ENCODE results near the gene CBLL2.
"Not testable (repeated sequence)": the region's sequence is repeated elsewhere in the genome, so short reads cannot be mapped to it uniquely, and the experiment has no call there.

Gene CBLL2, protein sequence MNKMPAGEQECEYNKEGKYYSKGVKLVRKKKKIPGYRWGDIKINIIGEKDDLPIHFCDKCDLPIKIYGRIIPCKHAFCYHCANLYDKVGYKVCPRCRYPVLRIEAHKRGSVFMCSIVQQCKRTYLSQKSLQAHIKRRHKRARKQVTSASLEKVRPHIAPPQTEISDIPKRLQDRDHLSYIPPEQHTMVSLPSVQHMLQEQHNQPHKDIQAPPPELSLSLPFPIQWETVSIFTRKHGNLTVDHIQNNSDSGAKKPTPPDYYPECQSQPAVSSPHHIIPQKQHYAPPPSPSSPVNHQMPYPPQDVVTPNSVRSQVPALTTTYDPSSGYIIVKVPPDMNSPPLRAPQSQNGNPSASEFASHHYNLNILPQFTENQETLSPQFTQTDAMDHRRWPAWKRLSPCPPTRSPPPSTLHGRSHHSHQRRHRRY

DNA sequence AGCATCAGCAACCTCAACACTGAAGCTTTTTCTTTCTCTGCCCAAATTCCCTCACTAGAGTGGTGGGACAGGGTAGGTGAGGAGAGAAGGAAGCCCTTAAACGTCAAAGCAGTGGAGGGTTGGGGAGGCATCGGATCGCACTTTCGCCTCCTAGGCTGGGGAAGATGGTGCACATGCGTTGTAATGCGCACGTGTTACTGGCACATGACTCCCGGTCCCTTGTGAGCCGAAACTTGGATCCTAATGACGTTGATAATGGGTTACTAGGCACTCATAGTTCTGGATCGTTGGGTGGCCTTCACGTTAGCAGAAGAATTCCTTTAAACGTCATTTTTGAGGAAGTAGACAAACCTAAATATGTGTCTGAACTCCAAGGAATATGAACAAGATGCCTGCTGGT lies at the start of gene CBLL2:
CBLL2 (plus strand) TSS at position 301 of the 400 bp plus-strand sequence; CDS start at position 380, 79 bp downstream.
- DNase-seq = no peak

DNA sequence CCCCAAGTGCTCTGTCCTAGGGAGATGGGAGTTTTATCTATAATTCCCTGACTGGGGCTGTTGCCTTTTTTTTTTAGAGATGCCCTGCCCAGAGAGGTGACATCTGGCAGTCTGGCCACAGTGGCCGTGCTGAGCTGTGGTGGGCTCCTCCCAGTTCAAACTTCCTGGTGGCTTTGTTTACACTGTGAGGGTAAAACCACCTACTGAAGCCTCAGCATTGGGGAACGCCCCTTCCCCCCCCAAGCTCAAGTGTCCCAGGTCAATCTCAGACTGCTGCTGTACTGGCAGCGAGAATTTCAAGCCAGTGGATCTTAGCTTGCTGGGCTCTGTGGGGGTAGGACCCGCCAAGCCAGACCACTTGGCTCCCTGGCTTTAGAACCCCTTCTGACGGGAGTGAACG lies 38.3 kb upstream of the CBLL2 start:
- DNase-seq = no peak

DNA sequence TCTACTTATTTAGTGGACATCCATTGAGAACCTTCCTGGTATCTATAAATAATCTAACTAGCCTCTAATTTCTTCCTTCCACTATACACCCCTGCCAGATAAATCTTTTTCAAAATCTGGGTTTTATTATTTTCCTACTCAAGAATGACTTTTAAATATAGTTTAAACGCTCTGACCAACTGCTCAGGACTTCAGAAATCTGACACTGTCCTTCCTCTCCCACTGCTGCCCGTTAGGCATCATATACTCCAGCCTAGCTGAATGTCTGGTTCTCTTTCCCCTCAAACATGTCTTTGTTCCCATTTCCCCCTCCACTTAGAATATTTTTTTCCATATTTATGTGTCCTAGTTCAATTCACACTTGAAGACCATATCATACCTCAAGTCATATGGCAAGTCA lies 35.2 kb upstream of the CBLL2 start:
- DNase-seq = no peak

DNA sequence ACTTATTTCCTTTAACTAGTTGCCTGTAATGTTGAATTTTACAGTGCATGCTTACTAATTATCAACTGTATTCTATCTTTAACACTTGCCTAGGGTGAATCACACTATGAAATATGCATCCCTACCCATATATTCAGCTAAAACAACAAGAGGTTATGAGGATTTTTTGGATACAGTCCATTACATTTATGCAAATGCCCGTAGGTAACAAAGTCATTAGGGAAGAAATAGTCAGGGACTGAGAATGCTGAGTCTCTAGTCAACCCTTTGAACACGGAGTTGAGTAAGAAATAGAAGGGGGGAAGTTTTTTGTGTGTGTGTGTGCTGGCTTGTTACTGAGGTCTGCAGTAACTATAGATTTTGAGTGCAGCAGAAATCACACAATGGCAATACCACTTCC lies 26.1 kb upstream of the CBLL2 start:
- no peak for DNase-seq

DNA sequence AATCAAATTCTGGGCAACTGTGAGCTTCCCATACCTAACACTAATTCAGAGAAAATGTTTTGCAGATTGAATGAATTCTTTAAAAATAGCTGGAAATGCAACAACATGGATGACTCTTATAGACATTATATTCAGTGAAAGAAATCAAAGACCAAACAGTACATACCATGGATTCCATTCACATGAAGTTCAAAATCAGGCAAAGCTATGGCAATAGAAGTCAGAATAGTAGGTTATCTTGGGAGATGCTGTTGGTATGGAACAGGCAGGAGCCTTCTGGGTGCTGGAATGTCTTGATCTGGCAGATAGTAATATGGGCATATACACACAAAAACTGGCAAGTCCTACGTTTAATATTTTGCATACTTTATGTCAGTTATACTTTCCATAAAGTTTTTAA lies 25.5 kb upstream of the CBLL2 start:
- DNase-seq = no peak

DNA sequence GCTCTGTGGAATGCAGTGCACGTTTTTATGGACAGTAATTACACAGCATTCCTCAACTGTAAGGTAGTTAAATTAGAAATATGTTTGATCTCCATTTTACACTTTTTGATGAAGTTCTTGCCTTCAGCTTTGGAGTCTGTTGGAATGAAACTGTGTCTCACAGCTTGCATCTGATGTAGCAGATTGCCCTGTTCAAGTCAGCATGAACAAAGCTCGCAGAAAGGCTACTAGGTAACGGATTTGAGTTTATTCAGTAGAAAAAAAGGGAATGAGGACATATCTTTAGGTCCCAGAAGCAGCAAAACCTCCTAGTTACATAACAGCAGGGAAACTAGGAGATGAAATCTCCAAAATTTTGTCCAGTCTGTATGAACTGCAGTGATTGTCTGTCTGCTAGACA lies 24.3 kb upstream of the CBLL2 start:
- no peak for DNase-seq

DNA sequence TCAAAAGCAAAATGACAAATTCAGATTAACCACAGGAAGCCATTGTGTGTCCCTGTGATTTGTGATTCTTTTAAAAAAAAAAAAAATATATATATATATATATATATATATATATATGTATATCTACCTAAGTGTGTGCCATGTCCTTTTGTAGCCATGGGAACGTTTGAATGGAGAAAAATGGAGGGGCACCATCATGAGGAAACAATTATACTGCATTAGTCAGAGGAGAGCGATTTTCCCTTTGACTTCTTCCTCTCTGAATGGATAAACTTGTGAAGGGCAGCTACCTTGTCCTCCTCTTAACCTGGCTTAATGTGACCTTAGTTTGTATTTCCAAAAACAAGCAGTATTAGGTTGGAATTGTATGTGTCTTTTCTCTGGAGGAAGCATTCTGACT lies 23.3 kb upstream of the CBLL2 start:
- DNase-seq = no peak

DNA sequence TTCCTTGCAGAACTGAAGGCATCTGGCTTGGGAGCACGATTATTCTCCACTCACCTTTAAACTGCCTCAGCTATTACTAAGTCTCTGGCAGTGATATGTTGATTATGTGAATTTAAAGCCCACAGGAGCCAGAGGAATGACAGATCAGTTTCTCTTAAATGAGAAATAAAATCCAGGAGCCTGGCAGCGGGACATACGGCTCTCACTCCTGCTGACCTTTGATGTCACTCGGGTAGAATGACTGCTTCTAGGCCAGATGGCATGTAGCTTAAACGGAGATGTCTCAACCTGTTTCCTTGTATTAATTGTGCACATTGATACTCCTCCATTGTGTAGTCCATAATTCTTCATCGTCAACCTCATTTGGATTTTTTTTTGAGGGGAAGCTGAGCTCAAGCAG lies 4.0 kb upstream of the CBLL2 start:
- DNase-seq = no peak

DNA sequence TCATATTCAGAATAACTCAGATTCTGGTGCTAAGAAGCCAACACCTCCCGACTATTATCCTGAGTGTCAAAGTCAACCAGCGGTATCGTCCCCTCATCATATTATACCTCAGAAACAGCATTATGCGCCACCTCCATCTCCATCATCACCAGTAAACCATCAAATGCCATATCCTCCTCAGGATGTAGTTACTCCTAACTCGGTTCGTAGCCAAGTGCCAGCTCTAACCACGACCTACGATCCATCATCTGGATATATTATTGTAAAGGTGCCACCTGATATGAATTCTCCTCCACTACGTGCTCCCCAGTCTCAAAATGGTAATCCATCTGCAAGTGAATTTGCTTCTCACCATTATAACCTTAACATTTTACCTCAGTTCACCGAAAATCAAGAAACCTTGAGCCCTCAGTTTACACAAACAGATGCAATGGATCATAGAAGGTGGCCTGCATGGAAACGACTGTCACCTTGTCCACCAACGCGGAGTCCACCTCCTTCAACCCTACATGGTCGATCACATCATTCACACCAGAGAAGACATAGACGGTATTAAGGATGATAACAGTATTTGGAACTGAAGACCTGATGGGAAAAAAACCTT lies 1.1 kb downstream of the CBLL2 start:
- DNase-seq = no peak

DNA sequence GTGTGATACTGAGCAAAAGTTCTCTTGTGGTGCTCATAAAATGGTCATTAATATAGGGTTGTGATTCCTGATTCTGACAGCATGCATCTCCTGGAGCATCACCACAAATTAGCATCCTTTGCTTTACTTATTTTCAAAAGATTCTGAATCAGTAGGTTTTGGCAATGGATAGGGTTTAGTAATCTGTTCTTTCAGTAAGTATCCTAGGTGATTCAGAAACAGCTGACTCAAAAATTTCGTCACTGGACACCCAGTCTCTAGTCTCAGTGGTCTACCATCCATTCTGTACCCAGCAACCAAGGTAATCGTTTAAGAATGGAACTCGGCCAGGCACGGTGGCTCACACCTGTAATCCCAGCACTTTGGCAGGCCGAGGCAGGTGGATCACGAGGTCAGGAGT lies 4.1 kb downstream of the CBLL2 start:
- no peak for DNase-seq

DNA sequence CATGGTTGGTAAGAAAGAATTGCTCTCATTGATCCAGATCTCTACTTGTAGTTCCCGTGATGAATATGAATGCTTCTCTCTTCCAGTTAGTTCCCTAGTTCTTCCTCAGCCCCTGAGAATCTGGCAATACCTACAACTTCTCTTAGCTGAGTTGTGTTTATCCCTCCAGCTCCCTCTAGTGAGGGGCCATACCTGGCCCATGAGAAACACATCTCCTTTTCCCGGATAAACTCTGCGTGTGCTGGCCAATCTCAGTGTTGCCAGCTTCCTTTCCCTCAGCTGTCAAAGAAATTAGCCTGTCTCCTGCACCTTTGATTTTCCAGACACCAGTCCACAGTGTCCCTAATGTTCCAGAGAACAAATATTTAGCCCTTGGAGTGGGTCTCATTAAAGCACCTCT lies 5.7 kb downstream of the CBLL2 start:
- no peak for DNase-seq

DNA sequence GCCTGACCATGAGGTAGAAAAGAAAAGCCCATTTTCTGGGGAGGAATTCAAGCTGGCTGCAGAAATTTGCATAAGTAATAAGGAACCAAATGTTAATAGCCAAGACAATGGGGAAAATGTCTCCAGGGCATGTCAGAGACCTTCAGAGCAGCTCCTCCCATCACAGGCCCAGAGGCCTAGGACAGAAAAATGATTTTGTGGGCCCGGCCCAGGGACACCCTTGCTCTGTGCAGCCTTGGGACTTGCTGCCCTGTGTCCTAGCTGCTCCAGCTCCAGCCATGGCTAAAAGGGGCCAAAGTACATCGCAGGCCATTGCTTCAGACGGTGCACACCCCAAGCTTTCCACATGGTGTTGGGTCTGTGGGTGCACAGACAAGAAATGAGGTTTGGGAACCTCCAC lies 16.5 kb downstream of the CBLL2 start:
- not testable (repeated sequence) for DNase-seq

DNA sequence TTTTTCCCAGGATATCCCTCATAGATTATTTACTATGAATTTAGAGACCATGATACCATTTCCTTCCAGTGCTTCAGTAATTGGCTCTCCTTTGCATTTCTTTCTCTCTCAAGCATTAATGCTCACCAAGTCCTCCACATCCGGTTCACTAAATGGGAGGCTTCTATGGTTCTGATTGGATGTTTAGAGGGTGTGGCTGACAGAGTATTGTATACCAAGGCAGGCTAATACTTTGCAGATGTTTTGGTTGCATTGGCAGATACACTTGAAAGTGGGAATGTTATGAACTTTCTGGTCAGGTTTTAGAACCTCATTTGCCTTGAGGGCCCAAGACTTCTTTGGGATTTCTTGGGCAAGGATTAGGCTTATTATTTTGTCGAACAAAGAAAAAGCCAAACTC lies 24.2 kb downstream of the CBLL2 start:
- DNase-seq = no peak

DNA sequence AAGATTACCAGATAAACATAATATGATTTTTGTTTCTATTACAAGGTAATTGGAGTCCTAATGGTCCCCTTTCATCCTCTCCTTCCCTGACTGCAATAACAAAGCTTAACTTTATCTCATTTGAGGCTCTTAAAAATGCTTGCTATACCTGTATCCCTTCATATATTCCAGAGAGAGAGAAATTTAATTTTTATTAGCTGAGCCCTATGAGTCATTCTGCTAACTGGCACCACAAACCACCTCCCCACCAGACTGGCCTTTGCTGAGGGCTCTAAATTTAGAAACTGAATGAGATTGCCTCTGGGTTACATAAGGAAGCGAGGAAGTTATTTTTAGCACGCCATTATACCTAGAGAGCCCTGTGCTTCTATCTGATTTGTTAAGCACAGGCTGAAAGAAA lies 27.4 kb downstream of the CBLL2 start:
- DNase-seq = peak; percentile 31

DNA sequence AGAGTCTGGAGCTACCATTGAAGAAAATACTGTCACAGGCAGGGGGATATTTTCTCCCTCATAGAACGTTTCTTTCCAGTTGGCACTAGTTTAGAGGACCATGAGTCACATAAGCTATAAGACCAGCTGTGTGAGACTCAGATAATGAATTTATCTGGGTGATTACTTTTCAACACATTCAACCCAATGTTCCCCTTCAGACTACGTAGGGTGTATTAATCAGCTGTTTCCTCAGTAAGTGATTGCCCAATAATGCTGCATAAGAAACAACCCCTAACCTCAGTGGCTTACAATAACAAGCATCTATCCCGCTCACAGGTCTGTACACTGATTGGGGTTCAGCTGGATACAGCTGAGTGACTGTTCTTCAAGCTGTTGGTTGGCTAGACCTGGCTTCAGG lies 38.1 kb downstream of the CBLL2 start:
- DNase-seq = no peak

DNA sequence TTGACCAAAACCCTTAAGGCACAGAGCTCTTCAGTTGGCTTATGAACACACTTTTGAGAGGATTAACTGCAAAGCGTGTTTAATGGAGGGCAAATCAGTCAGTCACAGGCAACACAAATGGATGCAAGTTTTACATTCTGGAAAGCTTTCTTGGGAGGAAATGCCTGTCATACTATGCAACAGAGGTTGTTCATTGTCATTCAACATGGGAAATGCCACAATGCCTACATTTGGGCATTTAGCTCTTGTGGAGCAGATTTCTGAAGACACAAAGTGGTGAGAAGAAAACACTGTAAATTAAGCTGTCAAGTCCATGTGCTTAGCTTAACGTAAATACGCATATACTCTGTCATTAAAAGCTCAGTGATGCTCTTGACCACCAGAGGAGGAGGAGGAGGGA lies 41.1 kb downstream of the CBLL2 start:
- DNase-seq = no peak

DNA sequence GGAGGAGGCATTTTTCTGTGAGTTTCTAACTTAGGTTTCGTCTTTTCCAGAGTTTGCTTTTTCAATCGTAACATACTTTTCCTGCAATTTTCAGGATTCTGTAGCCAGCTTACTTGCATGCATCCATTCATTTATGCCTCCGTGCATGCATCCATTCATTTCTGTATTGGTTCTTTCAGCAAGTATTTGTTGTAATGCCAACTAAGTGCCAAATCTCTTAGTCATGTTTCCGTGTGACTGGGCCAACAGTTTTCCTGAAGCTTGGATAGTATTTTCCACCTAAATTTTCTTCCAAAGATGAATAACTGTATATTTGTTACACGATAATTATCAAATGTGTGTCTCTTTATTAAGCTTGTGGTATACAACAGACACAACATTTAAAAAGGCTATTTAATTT lies 41.5 kb downstream of the CBLL2 start:
- DNase-seq = no peak

DNA sequence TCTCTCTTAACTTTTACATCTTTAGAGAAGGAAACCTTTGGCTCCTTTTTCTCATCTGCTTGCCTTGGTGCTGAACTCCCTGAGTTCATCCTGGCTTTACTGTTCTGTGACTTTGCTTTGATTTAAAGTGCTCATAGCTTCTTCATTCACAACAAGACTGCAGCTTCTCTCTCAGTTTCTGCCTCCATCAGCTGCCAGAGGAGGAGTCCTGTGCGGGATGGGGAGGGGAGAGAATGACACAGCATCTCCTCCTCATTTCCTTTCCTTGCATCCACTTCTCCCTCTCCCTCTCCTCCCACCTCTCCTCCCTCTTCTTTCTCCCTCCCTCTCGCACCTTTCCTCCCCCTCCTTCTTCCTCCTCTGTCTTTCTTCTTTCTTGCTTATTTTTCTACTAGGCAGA lies 42.0 kb downstream of the CBLL2 start:
- no peak for DNase-seq

DNA sequence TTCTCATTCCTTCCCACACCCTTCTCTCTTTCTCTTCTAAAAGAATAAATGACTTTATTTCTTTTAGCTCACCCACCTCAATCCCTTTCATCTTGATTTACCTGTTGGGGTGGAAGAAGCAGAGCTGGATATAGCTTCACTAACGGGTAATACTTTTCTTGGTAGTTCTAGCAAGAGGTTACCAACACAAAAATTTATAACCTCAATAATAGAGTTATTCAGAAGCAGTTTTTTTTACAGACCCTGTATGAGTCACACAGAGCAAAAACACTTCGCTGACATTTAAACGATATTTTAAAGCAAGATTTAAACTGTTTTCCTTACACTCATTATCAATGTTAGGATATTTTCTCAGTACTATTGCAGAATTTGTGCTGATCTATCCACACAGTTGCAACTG lies 42.4 kb downstream of the CBLL2 start:
- DNase-seq = no peak

DNA sequence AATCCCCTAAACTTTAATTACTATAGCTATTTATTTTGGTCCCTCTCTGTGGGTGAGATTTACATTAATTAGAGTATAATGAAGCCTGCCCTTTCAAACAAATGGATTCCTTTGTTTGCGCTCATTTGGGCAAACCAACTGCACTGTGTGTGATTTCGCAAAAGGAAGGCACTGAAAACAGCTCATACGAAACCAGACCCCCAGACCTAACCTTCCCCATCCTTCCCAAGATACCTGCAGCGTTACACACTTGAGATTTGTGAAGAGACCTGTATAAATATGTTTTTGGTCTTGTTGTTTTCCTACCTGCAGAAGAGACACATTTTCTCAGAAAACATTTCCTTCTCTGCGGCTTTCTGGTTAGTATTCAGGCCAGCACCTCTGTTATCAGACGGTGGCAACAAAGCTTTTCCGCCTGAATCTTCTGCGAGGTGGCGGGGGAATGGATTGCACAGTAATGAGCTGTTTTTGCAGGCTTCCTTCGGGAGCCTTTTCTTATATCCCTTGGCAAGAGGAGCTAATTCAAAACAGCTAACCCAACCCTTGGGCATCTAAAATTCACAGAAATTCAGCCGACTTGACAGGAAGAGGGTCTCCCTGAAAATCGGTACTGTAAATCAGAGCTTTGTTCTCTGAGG lies 47.6 kb downstream of the CBLL2 start:
- no peak for DNase-seq

DNA sequence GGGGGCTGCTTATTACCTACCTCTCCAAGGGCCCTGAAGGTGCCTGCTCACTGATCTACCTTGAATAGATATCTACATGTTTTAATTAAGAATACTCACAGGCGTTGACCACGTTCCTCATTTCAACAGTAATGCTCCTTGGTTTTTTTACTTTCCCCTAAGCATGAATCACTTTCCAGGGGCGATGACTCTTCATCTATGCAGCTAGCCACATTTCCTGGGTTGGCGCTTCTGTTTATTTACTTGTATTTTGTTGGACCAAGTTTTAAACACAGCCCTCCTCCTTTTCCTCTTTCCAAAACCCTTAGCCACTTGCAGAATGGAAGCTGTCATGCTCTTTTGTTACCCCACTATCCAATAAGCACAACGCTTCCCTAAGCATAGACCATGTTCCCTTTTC lies 50.8 kb downstream of the CBLL2 start:
- DNase-seq = no peak

Data from femur (tissue), 1 donor.